ENCODE results near the gene PLPP2. TPM values are rescaled to one million over a fixed set of nuclear protein-coding genes. Genes with fewer than 3 reads are reported as not detected.

PLPP2 gene
- total and polyA plus RNA-seq, 2 of the 13 experiments (the other 11 are each of a cell fraction or from before 2014, with no cell fraction given), result not detected

GRCh38 chr19:310781-311496 lies 19.7 kb upstream of the PLPP2 start (continued):
- TF ChIP-seq ZNF781 (CRISPR knock-in tag; IDR thresholded peaks at IDR 0.05; ENCODE audit: borderline replicate concordance, not compliant biosample characterization) (no peak), RNF219 (CRISPR knock-in tag; IDR thresholded peaks at IDR 0.05) (no peak), SNRNP70 (IDR thresholded peaks at IDR 0.05; ENCODE audit: low read depth, low read length) (no peak)

- H3K4me3 ChIP-seq (replicated peaks in 1 of 3; ENCODE audit: insufficient read depth in 1 of 3, low read depth in 2 of 3, low read length in 3 of 3), result no peak overlapping the region
- FAIRE-seq, result no peak
- ChIA-PET CTCF (ENCODE audit: low intra/inter-chr PET ratio, low total read pairs) (no interaction called here), POLR2A (no interaction called here)
- H2AFZ ChIP-seq (ENCODE audit: low read length), result no peak overlapping the region
- ATAC-seq, result no peak
- no peak for DNase-seq (ENCODE audit: low spot score)
- no peaks in the 10 kb centered on the region for H3K79me2 ChIP-seq (ENCODE audit: insufficient read depth, low read length)
- WGBS (ENCODE audit: low lambda C conversion rate), result 97% methylated on average over 30 of the region's 30 CpGs
- H3K9ac ChIP-seq (ENCODE audit: insufficient read depth, low read depth, low read length), result no peak overlapping the region
- intact Hi-C loops (cut with micrococcal nuclease; ENCODE audit: unreplicated experiment), result no loop called here
- in situ Hi-C loops (cut with HindIII; ENCODE audit: extremely low pct_ligation_motif_present, low pct_unique_long_range_greater_than_20kb), result no loop called here
- no peaks in the 10 kb centered on the region for H3K4me1 ChIP-seq (ENCODE audit: insufficient read depth, low read length)
- peaks cover 24 to 49% of the 10 kb centered on the region in 2 experiments for H3K36me3 ChIP-seq (replicated peaks in 1 of 2; ENCODE audit: control insufficient read depth in 1 of 2, insufficient read depth in 2 of 2, low read length in 2 of 2)
- no peak overlapping the region for H3K27ac ChIP-seq (ENCODE audit: extremely low read length, insufficient read depth, low read length)
- BruUV-seq (replicated peaks), result no TSS peak
- no peak overlapping the region for H3K4me2 ChIP-seq (ENCODE audit: low read depth, low read length)
- 0 out of 2 replicates have a peak, but pooled peaks cover 4% of the 10 kb centered on the region for H4K20me1 ChIP-seq (ENCODE audit: insufficient read depth, low read length)
- no peaks in the 10 kb centered on the region for H3K27me3 ChIP-seq (ENCODE audit: control insufficient read depth in 1 of 2, insufficient read depth in 2 of 2, low read length in 2 of 2)
- no peaks in the 10 kb centered on the region for H3K9me3 ChIP-seq (ENCODE audit: low read length)
- no peak for TF ChIP-seq PITX1 (CRISPR knock-in tag; IDR thresholded peaks at IDR 0.05)
- TF ChIP-seq CREB1 (IDR thresholded peaks at IDR 0.05), result no peak
- TF ChIP-seq CREB1 (CRISPR knock-in tag; IDR thresholded peaks at IDR 0.05), result no peak
- TF ChIP-seq TOE1 (CRISPR knock-in tag; IDR thresholded peaks at IDR 0.05), result no peak
- no peak for TF ChIP-seq FOSL2 (CRISPR knock-in tag; IDR thresholded peaks at IDR 0.05)
Observed at GRCh38 chr19:310141-310651, 19.0 kb upstream of the PLPP2 start.
